SH-SY5Y (cell line): ENCODE data around the gene TRPM2.

Experiments used
- GATA2 ChIP-seq: IDR thresholded peaks from 2 replicates; pipeline ENCODE4 v1.6.1; 2011; ENCODE audit warnings: mild to moderate bottlenecking, low read depth, low read length
- GATA3 ChIP-seq: IDR thresholded peaks from 2 replicates; pipeline ENCODE4 v1.6.1; 2011; ENCODE audit warnings: low read depth, mild to moderate bottlenecking, low read length, moderate library complexity

- TF ChIP-seq GATA3: no peak
- no peak for TF ChIP-seq GATA2
Measured at GRCh38 chr21:44331650-44332307, 21.6 kb upstream of the TRPM2 start.
